WERI-Rb-1 (cell line): Measurements from ENCODE around the gene EFHD1.
A peak's percentile ranks its signal among the peaks of the same experiment; 100 is the strongest.

Source experiments
- DNase-seq: peaks from one replicate; pipeline ENCODE4 v3.0.0-alpha.2; 2020
- H3K27ac ChIP-seq: fragments of 250-450 bp; sonication (Bioruptor Pico); 2 replicates; pipeline ENCODE4 v1.5.1; 2020; ENCODE audit warnings: mild to moderate bottlenecking, moderate library complexity
- H3K27me3 ChIP-seq: fragments of 250-450 bp; sonication (Bioruptor Pico); 2 replicates; pipeline ENCODE4 v1.5.1; 2021; ENCODE audit warnings: mild to moderate bottlenecking, low read depth, moderate library complexity; ENCODE audit not compliant: insufficient read depth, severe bottlenecking
- H3K36me3 ChIP-seq: fragments of 250-450 bp; sonication (Bioruptor Pico); 2 replicates; pipeline ENCODE4 v1.5.1; 2020; ENCODE audit warnings: mild to moderate bottlenecking, moderate library complexity
- H3K4me3 ChIP-seq: 2 replicates; pipeline ENCODE4 v1.5.1; 2011; ENCODE audit warnings: low read depth, mild to moderate bottlenecking, control low read depth, low read length
- H3K9me3 ChIP-seq: fragments of 250-450 bp; sonication (Bioruptor Pico); 2 replicates; pipeline ENCODE4 v1.5.1; 2021; ENCODE audit warnings: mild to moderate bottlenecking, moderate library complexity; ENCODE audit not compliant: severe bottlenecking
- TF ChIP-seq, protein P1 (sequence below): IDR thresholded peaks from 2 replicates; pipeline ENCODE4 v1.5.1; 2011; ENCODE audit warnings: low read depth, mild to moderate bottlenecking, control low read depth, inconsistent platforms, low read length

The EFHD1 gene

GRCh38 chr2:232662486-232663260, 29.3 kb downstream of the EFHD1 start:
- Histone ChIP-seq H3K27me3 (no peaks in the 10 kb centered on the region), H3K27ac (no peak overlapping the region), H3K4me3 (no peak overlapping the region), H3K36me3 (no peaks in the 10 kb centered on the region), H3K9me3 (no peaks in the 10 kb centered on the region)
- TF ChIP-seq, protein P1, sequence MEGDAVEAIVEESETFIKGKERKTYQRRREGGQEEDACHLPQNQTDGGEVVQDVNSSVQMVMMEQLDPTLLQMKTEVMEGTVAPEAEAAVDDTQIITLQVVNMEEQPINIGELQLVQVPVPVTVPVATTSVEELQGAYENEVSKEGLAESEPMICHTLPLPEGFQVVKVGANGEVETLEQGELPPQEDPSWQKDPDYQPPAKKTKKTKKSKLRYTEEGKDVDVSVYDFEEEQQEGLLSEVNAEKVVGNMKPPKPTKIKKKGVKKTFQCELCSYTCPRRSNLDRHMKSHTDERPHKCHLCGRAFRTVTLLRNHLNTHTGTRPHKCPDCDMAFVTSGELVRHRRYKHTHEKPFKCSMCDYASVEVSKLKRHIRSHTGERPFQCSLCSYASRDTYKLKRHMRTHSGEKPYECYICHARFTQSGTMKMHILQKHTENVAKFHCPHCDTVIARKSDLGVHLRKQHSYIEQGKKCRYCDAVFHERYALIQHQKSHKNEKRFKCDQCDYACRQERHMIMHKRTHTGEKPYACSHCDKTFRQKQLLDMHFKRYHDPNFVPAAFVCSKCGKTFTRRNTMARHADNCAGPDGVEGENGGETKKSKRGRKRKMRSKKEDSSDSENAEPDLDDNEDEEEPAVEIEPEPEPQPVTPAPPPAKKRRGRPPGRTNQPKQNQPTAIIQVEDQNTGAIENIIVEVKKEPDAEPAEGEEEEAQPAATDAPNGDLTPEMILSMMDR: no peak
- no peak for DNase-seq

- H3K27ac ChIP-seq: no peak overlapping the region
- no peaks in the 10 kb centered on the region for H3K36me3 ChIP-seq
- TF ChIP-seq, protein P1: no peak
- no peak for DNase-seq
- no peaks in the 10 kb centered on the region for H3K9me3 ChIP-seq
- H3K27me3 ChIP-seq: no peaks in the 10 kb centered on the region
- no peak overlapping the region for H3K4me3 ChIP-seq
Measured at GRCh38 chr2:232666051-232666805, 32.8 kb downstream of the EFHD1 start.

DNA sequence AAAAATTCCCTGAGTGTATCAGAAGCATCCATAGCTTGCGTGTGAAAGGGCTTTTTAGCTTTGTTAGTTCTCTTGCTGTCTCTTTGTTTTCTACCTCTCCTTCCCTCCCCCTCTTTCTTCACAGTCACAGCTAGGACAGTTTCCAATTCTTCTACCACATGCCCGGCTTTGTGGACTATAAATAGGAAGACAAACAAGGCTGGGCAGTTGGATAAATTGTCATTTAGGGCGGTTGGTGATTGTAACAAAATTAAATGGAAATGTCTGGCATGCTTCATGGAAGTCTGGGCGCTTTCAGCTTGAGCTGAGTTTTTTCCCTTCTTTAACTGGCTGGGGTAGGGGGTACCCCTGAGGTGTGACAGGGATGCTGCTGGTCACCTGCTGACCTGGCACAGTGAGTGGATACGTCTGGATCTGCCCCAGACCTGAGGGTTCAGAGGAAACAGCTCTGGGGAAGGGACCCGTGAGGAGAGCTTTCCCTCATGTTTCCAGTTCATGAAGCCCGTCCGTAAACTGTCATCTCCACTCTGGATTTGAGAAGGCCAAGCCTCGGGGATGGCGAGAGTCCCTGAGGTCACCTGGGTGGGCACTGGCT, 34.7 kb downstream of the EFHD1 start:
- Histone ChIP-seq H3K27me3 (no peaks in the 10 kb centered on the region), H3K4me3 (no peak overlapping the region), H3K9me3 (no peaks in the 10 kb centered on the region), H3K36me3 (peaks cover 3% of the 10 kb centered on the region; the same call in 1 of the 2 replicates), H3K27ac (no peak overlapping the region)
- TF ChIP-seq, protein P1: no peak
- DNase-seq: no peak

GRCh38 chr2:232668805-232669444, 35.5 kb downstream of the EFHD1 start:
- peak; percentile 51 for DNase-seq
- Histone ChIP-seq H3K9me3 (no peaks in the 10 kb centered on the region), H3K4me3 (no peak overlapping the region), H3K27ac (no peak overlapping the region), H3K27me3 (no peaks in the 10 kb centered on the region), H3K36me3 (peaks cover 4% of the 10 kb centered on the region; the same call in 1 of the 2 replicates)
- TF ChIP-seq, protein P1: peak; percentile 71

DNA sequence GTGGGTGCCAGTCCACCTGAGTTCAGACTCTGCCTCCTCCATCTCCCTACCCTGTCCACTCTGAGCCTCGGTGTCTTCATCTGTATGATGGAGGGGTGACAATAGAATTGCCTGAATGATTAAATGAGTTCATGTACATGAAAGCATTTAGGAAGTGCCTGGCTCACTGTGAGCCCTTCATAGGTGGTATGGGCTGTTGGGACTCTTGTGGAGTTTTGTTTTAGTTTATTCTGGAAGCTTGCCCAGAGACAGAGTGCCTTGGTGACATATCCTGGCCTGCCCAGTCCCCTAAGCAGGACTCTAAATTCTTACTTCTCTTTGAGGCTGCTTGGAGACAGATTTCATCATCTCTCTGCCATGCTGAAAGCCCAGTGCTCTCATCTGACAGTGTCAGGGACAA, 39.2 kb downstream of the EFHD1 start:
- no peaks in the 10 kb centered on the region for H3K27me3 ChIP-seq
- no peak overlapping the region for H3K4me3 ChIP-seq
- H3K36me3 ChIP-seq: peaks cover 4% of the 10 kb centered on the region; the same call in 1 of the 2 replicates
- TF ChIP-seq, protein P1: no peak
- H3K27ac ChIP-seq: no peak overlapping the region
- no peaks in the 10 kb centered on the region for H3K9me3 ChIP-seq
- DNase-seq: no peak
